Measurements from ENCODE around the gene DAB2IP. TPM values are rescaled to one million over a fixed set of nuclear protein-coding genes. Genes with fewer than 3 reads are reported as not detected.

DAB2IP gene
- total and polyA plus RNA-seq, 2 donors = 16.8 to 42.3 TPM

DNA sequence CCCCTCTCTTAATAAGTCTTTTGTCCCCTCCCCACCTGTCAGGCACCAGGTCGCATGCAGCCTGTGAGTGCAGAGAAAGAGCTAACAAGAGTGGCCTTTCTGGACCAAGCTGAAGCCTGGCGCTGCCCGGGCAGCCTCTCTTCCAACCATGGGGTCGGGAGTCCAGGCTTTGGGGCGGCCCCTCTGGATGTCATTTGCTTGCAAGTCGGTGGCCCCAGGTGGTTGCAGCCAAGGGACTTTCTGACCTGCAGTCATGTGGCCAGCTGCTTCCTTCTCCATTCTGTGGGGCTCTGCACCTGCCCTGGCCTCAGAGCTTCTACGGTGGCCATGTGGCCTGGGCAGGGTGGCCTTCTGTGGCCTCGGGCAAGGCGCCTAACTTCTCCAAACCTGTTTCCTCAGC, 159.7 kb downstream of the DAB2IP start:
- H3K36me3 ChIP-seq (ENCODE audit: insufficient read depth) = no peaks in the 10 kb centered on the region

DNA sequence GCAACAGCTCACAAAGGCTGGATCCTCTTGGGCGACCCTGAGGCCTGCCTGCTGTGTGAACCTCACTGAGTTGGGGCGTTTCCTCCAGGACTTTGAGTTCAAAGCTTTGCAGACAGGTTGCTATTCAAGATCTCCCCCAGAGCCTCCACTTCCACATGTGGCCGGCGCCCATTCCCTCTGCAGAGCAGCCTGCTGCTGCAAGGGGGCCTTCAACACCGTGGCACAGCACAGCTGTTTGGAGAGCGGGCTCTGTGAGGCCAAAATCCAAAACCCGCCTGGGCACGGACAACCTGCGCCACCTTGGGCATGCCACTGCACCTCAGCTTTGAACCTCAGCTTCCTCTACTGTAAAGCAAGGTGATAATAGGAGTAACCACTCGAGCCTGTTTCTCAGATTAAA, 160.3 kb downstream of the DAB2IP start:
- H3K4me1 ChIP-seq (ENCODE audit: insufficient read depth) = no peaks in the 10 kb centered on the region
- no peaks in the 10 kb centered on the region for H3K36me3 ChIP-seq (ENCODE audit: insufficient read depth)
- H3K27ac ChIP-seq (ENCODE audit: low read depth) = no peak overlapping the region
- DNase-seq (ENCODE audit: extremely low spot score) = no peak
- no peak overlapping the region for H3K4me3 ChIP-seq (ENCODE audit: low read depth, low read length)
- WGBS = 93% methylated on average over 10 of the region's 10 CpGs

More for the DNA sequence above, 159.7 kb downstream of the DAB2IP start:
- no peaks in the 10 kb centered on the region for H3K4me1 ChIP-seq (ENCODE audit: insufficient read depth)
- no peak for DNase-seq (ENCODE audit: extremely low spot score)
- WGBS = 89% methylated on average over 9 of the region's 9 CpGs
- no peak overlapping the region for H3K4me3 ChIP-seq (ENCODE audit: low read depth, low read length)
- H3K27ac ChIP-seq (ENCODE audit: low read depth) = no peak overlapping the region

DNA sequence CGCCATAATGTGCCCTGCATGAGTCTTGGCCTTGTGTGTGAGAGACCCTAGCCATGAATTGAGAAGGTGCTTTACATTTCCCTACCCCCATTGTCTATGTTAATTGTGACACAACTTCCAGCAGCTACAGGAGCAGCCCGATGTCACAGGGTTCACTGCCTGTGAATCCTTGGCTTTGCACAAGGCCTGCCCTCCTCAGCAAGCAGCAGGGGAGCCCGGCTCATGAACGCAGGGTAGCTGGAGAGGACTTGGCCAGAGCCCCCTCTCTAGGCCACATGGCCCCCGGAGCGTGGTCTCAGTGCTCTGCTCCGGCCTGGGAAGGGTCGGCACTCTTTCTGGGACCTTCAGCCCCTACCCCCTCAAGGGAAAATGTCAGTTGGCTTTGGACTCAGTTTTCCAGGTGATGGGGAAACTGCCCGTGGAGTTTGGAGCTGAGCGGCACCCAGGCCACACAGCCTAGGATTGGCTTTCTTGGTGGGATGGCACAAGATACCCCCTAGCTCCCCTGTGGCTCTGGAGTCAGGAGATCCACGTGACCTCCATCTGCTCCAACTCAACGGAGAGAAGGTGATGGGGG, 160.8 kb downstream of the DAB2IP start:
- WGBS = 92% methylated on average over 12 of the region's 12 CpGs
- no peak overlapping the region for H3K27ac ChIP-seq (ENCODE audit: low read depth)
- H3K36me3 ChIP-seq (ENCODE audit: insufficient read depth) = no peaks in the 10 kb centered on the region
- DNase-seq (ENCODE audit: extremely low spot score) = no peak
- H3K4me3 ChIP-seq (ENCODE audit: low read depth, low read length) = no peak overlapping the region
- H3K4me1 ChIP-seq (ENCODE audit: insufficient read depth) = no peaks in the 10 kb centered on the region

DNA sequence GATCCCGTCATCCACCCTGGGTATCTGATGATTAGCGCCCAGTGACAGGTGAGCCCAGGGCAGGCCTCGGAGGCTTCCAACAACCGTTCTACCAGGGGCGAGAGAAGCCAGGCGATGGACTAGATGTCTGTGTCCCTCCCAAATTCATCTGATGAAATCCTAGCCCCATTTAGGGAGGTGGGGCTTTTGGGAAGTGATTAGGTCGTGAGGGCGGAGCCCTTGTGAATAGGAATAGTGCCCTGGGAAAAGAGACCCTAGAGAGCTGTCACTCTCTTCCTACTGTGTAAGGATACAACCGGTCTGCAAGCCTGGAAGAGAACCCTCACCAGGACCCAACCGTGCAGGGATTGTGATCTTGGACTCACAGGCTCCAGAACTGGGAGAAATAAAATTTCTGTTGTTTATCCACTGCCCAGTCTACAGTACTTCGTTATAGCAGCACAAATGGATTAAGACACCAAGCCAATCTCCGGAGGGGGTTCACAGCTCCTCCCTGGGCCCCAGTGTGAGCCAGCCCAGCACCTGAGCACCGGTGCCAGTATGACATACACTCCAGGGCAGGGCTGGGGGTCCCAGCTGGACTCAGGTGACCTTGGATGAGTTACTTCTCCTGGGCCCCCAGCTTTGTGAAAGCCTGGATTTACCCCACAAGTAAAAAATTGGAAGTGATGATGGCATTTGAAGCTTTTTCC, 162.2 kb downstream of the DAB2IP start:
- DNase-seq (ENCODE audit: extremely low spot score) = no peak
- no peak overlapping the region for H3K27ac ChIP-seq (ENCODE audit: low read depth)
- no peaks in the 10 kb centered on the region for H3K4me1 ChIP-seq (ENCODE audit: insufficient read depth)
- no peaks in the 10 kb centered on the region for H3K36me3 ChIP-seq (ENCODE audit: insufficient read depth)
- 85% methylated on average over 13 of the region's 13 CpGs for WGBS
- no peak overlapping the region for H3K4me3 ChIP-seq (ENCODE audit: low read depth, low read length)

DNA sequence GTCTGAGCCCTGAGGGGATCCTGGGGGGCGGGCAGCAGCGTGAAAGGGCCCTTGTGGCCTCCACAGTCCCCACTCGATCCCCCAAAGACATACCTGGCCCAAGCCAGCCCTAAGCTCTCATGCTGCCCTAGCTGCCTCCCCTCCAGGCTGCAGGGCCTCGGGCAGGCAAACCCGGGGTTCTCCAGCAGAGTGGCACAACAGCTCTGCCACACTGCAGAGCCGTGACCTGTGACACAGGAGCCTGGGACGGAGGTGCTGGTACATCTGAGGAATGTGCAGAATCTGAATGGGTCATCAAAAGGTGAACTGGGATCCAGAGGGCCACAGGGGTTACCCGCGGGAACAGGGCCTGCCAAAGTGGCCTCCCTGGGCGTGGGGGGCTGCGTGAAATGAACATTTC, 163.2 kb downstream of the DAB2IP start:
- no peaks in the 10 kb centered on the region for H3K36me3 ChIP-seq (ENCODE audit: insufficient read depth)
- no peak overlapping the region for H3K27ac ChIP-seq (ENCODE audit: low read depth)
- no peak for DNase-seq (ENCODE audit: extremely low spot score)
- 92% methylated on average over 11 of the region's 11 CpGs for WGBS
- H3K4me3 ChIP-seq (ENCODE audit: low read depth, low read length) = no peak overlapping the region
- no peaks in the 10 kb centered on the region for H3K4me1 ChIP-seq (ENCODE audit: insufficient read depth)

DNA sequence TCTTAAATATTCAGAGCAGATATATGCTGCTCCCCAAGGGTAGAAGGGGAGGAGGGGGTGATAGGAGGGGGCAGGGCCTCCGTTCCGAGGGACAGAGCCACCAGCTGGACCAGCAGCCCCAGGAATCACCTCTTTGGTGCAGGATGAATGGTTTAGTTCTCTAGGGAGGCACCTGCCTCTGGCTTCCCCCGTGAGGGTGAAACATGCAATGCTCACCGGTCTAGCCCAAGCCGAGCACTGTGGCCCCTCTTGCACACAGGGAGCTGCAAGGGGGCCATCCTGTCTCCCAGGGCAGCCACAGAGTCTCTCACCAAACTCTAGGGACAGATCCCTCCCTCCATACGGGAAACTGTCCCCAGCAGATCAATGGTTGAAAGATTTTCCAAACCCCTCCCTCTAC, 163.7 kb downstream of the DAB2IP start:
- WGBS = 91% methylated on average over 6 of the region's 6 CpGs

DNA sequence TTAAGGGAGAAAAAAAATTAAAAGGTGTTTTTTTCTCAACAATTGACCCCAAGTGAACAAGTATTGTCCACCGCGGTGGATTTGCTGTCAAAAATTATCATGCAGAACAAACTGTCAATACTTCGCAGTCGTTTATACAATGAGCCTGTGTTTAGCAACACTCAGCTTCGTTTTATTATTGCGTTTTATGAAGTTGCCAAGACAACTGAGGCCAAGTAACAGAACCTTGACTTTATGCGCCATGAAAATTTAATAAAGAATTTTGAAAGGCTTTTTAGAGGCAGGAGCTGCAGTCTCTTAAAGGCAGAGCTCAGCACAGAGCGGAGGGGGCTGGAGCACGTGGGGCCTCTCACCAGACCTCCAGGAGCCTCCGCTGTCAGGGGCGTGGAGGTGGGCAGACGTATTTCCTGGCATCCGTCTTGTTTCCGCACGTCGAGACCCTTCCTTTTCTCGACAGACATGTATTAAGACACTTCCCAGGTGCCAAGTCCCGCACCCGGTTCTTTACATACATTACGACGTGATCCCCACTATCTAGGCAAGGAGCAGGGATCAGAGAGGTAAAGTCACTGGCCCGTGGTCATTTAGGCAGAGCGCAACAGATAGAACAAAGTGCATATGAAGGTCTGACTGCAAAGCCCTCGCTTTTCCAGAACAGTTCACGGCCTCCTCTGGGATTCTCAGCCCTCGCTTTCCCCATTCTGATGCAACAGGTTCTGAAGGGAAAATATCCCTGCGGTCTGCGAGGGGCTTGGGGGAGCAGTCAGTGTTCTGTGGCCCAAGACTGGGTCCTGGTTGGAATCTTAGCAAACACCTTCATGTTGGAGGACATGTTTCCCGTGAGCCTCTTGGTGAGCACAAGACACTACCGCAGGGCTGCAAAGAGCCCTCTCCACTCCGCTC, 164.4 kb downstream of the DAB2IP start:
- WGBS = 75% methylated on average over 31 of the region's 31 CpGs
- H3K4me3 ChIP-seq (ENCODE audit: low read depth, low read length) = no peak overlapping the region
- no peak overlapping the region for H3K27ac ChIP-seq (ENCODE audit: low read depth)
- no peaks in the 10 kb centered on the region for H3K4me1 ChIP-seq (ENCODE audit: insufficient read depth)
- DNase-seq (ENCODE audit: extremely low spot score) = no peak
- H3K36me3 ChIP-seq (ENCODE audit: insufficient read depth) = no peaks in the 10 kb centered on the region

More for the DNA sequence above, 163.7 kb downstream of the DAB2IP start:
- no peak overlapping the region for H3K27ac ChIP-seq (ENCODE audit: low read depth)
- no peaks in the 10 kb centered on the region for H3K4me1 ChIP-seq (ENCODE audit: insufficient read depth)
- no peak overlapping the region for H3K4me3 ChIP-seq (ENCODE audit: low read depth, low read length)
- DNase-seq (ENCODE audit: extremely low spot score) = no peak
- H3K36me3 ChIP-seq (ENCODE audit: insufficient read depth) = no peaks in the 10 kb centered on the region

DNA sequence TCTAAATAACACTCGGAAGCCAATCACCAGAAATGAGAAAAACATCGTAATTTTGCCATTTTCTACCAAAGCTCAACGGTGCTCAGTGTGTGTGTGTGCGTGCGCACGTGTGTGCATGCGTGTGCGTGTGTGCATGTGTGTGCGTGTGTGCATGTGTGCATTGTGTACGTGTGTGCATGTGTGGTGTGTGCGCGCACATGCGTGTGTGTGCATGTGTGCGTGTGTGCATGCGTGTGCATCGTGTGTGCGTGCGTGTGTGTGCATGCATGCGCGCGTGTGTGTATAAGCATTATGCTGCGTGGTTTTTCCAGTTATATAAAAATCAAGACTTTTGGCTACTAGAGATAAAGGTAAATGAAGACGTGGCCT, 165.0 kb downstream of the DAB2IP start:
- Histone ChIP-seq H3K4me3 (ENCODE audit: low read depth, low read length) (no peak overlapping the region), H3K27ac (ENCODE audit: low read depth) (no peak overlapping the region), H3K4me1 (ENCODE audit: insufficient read depth) (no peaks in the 10 kb centered on the region), H3K36me3 (ENCODE audit: insufficient read depth) (no peaks in the 10 kb centered on the region)
- DNase-seq (ENCODE audit: extremely low spot score) = no peak
- WGBS = 88% methylated on average over 23 of the region's 23 CpGs

DNA sequence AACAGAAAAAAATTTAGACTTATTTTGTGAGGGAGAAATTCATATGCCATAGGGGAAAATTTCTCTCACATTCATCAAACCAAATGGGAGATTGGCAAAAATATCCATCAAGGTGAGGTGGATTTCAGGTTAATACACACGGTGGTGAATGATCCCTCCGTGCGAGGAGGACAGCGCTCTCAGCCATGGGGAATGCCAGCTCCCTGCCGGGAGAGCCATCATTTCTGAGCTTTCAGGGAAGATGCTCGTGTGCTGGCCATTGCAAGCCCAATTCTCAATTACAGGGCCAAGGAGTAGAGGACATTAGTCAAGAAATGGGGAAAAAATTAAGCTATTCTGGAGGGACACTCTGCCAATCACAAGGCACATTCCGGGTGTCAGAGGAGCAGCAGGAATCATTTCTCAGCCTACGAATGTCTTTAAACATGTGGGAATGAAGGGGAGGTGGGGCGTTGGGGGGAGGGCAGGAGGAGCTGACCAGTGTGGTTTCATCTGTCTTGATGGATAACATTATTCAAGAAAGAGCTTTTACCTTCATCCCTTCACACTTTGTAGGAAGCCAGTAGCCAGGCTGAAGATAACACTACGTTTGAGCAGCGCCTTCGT, 165.5 kb downstream of the DAB2IP start:
- H3K4me3 ChIP-seq (ENCODE audit: low read depth, low read length) = no peak overlapping the region
- WGBS = 83% methylated on average over 12 of the region's 12 CpGs
- no peaks in the 10 kb centered on the region for H3K36me3 ChIP-seq (ENCODE audit: insufficient read depth)
- no peak overlapping the region for H3K27ac ChIP-seq (ENCODE audit: low read depth)
- no peak for DNase-seq (ENCODE audit: extremely low spot score)
- no peaks in the 10 kb centered on the region for H3K4me1 ChIP-seq (ENCODE audit: insufficient read depth)

DNA sequence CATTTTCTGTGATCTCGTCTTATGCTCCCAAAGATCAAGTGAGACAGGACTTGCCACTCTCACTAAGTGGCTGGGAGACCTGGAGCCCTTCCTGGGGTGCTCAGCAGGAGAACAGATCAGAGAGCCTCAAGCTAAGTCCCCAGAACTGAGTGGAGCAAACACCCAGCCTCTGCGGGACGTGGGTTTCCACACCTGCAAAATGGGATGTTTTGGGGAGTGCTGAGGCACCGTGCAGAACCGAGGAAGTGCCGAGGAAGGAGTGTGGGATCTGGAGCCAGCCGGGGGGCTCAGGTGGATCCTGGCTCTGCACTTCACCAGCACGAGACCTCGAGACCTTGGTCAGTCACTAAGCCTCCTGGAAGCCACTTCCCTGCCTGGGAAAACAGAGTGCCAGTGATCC, 166.0 kb downstream of the DAB2IP start:
- DNase-seq (ENCODE audit: extremely low spot score) = no peak
- Histone ChIP-seq H3K4me3 (ENCODE audit: low read depth, low read length) (no peak overlapping the region), H3K36me3 (ENCODE audit: insufficient read depth) (no peaks in the 10 kb centered on the region), H3K27ac (ENCODE audit: low read depth) (no peak overlapping the region), H3K4me1 (ENCODE audit: insufficient read depth) (no peaks in the 10 kb centered on the region)
- 92% methylated on average over 9 of the region's 9 CpGs for WGBS

DNA sequence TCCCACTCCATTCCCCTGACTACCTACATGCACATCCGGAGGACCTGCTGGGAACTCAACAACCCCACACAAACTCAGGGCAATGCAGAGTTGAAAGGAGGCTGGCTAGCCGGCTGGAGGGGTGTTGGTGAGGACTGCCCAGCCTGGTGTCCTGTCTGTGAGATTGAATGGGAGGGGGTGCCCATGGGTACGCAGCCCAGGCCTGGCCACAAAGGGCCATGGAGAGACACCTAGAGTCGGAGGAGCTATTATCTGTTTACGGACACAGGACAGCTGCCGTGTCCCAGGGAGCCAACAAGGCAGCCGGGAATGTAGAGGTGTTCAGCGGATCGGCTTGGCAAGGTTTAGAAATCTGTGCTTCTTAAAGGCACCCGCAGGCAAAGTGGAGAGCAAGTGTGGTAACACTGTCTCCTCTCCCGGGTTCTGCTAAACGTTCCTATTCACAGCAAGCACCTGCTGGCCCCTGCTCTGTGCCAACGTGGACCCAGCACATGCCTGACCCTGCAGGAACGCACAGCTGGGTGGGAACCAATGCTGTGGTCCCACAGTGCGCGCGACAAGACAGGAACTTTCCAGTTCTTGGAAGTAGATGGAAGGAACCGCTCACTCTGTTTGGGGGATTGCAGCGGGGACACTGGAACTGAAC, 166.7 kb downstream of the DAB2IP start:
- no peak for DNase-seq (ENCODE audit: extremely low spot score)
- Histone ChIP-seq H3K4me1 (ENCODE audit: insufficient read depth) (no peaks in the 10 kb centered on the region), H3K27ac (ENCODE audit: low read depth) (no peak overlapping the region), H3K4me3 (ENCODE audit: low read depth, low read length) (no peak overlapping the region), H3K36me3 (ENCODE audit: insufficient read depth) (no peaks in the 10 kb centered on the region)
- WGBS = 87% methylated on average over 19 of the region's 19 CpGs

DNA sequence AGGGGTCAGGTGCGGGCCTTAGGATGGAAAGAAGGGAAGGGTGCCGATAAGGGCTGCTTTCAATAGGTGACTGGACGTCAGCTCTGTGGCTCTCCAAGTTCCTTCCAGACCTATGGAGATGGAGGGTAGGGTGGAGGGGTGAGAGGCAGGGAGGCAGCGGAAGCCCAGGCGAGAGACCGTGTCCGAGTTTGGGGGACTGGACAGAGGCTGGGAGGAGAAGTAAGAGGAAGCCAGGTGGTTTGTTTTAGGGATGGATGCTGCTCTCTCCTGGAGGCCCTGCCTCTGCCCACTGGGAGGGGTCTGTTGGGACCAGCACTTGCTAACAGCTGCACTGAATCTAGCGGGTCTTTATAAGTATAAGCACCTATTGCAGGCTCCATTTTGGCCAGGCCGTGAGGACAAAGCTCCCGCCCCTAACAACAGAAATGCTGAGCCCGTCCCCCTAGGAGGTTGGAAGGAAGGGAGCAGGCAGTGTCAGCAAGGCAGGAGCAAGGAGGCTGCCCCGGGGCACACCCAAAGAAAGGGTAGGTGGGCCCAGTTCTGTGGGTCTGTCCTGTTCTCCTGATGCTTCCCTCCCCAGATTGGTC, 167.5 kb downstream of the DAB2IP start:
- Histone ChIP-seq H3K4me3 (ENCODE audit: low read depth, low read length) (no peak overlapping the region), H3K4me1 (ENCODE audit: insufficient read depth) (no peaks in the 10 kb centered on the region), H3K36me3 (ENCODE audit: insufficient read depth) (no peaks in the 10 kb centered on the region), H3K27ac (ENCODE audit: low read depth) (no peak overlapping the region)
- no peak for DNase-seq (ENCODE audit: extremely low spot score)
- 87% methylated on average over 12 of the region's 12 CpGs for WGBS

All from urinary bladder (tissue), 4 donors.